Suprapubic skin (tissue), 4 donors: ENCODE measurements around the gene THSD7B. TPM values are rescaled to one million over a fixed set of nuclear protein-coding genes. Genes with fewer than 3 reads are reported as not detected.
"Not testable (repeated sequence)": the region's sequence is repeated elsewhere in the genome, so short reads cannot be mapped to it uniquely, and the experiment has no call there.

Experiments used
- DNase-seq, 2 donors: peaks; one replicate each; pipeline ENCODE4 v3.0.0-alpha.2; 2019; ENCODE audit warnings: low spot score in 2 of 2
- H3K27ac ChIP-seq: fragments of 200-600 bp; sonication (generic); one replicate; pipeline ENCODE4 v1.5.1; 2019
- H3K27me3 ChIP-seq: fragments of 200-600 bp; sonication (generic); one replicate; pipeline ENCODE4 v1.5.1; 2019
- H3K36me3 ChIP-seq: fragments of 200-600 bp; sonication (generic); one replicate; pipeline ENCODE4 v1.5.1; 2019
- H3K4me1 ChIP-seq: fragments of 200-600 bp; sonication (generic); one replicate; pipeline ENCODE4 v1.5.1; 2019
- H3K4me3 ChIP-seq: fragments of 200-600 bp; sonication (generic); one replicate; pipeline ENCODE4 v1.5.1; 2019; ENCODE audit warnings: mild to moderate bottlenecking
- H3K9me3 ChIP-seq: fragments of 200-600 bp; sonication (generic); one replicate; pipeline ENCODE4 v1.5.1; 2019
- CTCF ChIP-seq, 2 donors: fragments of 200-600 bp in 1 of 2; fragments of 450-650 bp in 1 of 2; sonication (generic) in 1 of 2; IDR thresholded peaks; one replicate each; pipeline ENCODE4 v1.5.1; 2016 to 2019; ENCODE audit warnings: antibody characterized with exemption in 2 of 2, mild to moderate bottlenecking in 1 of 2, moderate library complexity in 1 of 2
- EP300 ChIP-seq: sonication (generic); formaldehyde crosslinking; IDR thresholded peaks from one replicate; pipeline ENCODE4 v1.6.1; 2017; ENCODE audit warnings: antibody characterized with exemption
- POLR2A ChIP-seq, 2 donors: fragments of 450-650 bp; IDR thresholded peaks; one replicate each; pipeline ENCODE4 v1.6.1; 2017; ENCODE audit warnings: antibody characterized with exemption in 2 of 2, mild to moderate bottlenecking in 2 of 2, moderate library complexity in 2 of 2
- POLR2AphosphoS5 ChIP-seq, 3 donors: sonication (generic); formaldehyde crosslinking; IDR thresholded peaks; one replicate each; pipeline ENCODE4 v1.6.1; 2017; ENCODE audit warnings: antibody characterized with exemption in 3 of 3
- WGBS: methylation state at CpG from one replicate; pipeline ENCODE4 v1.1.5; 2018; 5-methylcytosine and 5-hydroxymethylcytosine counted together
- total RNA-seq, 4 donors: library from RNA; depleted of rRNA; stranded (reverse); fragments of >200 nt; gene quantifications; one replicate each; pipeline ENCODE4 v1.1.0, GENCODE V29; 2016

THSD7B gene
- total RNA-seq, 4 donors from 2014 or later = 0.18 to 1.1 (median 0.34) TPM; not detected in 1

GRCh38 chr2:136738044-136738443 is 27.3 kb upstream of the THSD7B start:
- H3K4me3 ChIP-seq = no peak overlapping the region
- no peaks in the 10 kb centered on the region for H3K36me3 ChIP-seq
- no peaks in the 10 kb centered on the region for H3K9me3 ChIP-seq
- WGBS = 30% methylated on average over 2 of the region's 2 CpGs
- peaks cover 3% of the 10 kb centered on the region for H3K27me3 ChIP-seq
- H3K27ac ChIP-seq = no peak overlapping the region
- DNase-seq = no peak
- TF ChIP-seq POLR2A (IDR thresholded peaks at IDR 0.05) = no peak
- no peak for TF ChIP-seq POLR2AphosphoS5 (IDR thresholded peaks at IDR 0.05)
- TF ChIP-seq CTCF (IDR thresholded peaks at IDR 0.05) = no peak
- no peak for TF ChIP-seq EP300
- no peaks in the 10 kb centered on the region for H3K4me1 ChIP-seq

GRCh38 chr2:136741471-136741870 is 23.9 kb upstream of the THSD7B start:
- WGBS = 48% methylated on average over 2 of the region's 2 CpGs

GRCh38 chr2:136750065-136750464 is 15.3 kb upstream of the THSD7B start:
- no peak overlapping the region for H3K27ac ChIP-seq
- no peak for DNase-seq
- H3K4me1 ChIP-seq = no peaks in the 10 kb centered on the region
- TF ChIP-seq CTCF (IDR thresholded peaks at IDR 0.05) (no peak), POLR2A (IDR thresholded peaks at IDR 0.05) (no peak), POLR2AphosphoS5 (IDR thresholded peaks at IDR 0.05) (no peak), EP300 (no peak)
- H3K27me3 ChIP-seq = no peaks in the 10 kb centered on the region
- H3K9me3 ChIP-seq = no peaks in the 10 kb centered on the region
- WGBS = 77% methylated on average over 2 of the region's 2 CpGs
- no peak overlapping the region for H3K4me3 ChIP-seq
- no peaks in the 10 kb centered on the region for H3K36me3 ChIP-seq

More at GRCh38 chr2:136741471-136741870, 23.9 kb upstream of the THSD7B start:
- H3K4me1 ChIP-seq = no peaks in the 10 kb centered on the region
- no peak overlapping the region for H3K4me3 ChIP-seq
- DNase-seq = no peak
- H3K9me3 ChIP-seq = no peaks in the 10 kb centered on the region
- TF ChIP-seq EP300 (no peak), CTCF (IDR thresholded peaks at IDR 0.05) (no peak), POLR2AphosphoS5 (IDR thresholded peaks at IDR 0.05) (no peak), POLR2A (IDR thresholded peaks at IDR 0.05) (no peak)
- no peak overlapping the region for H3K27ac ChIP-seq
- H3K27me3 ChIP-seq = peaks cover 3% of the 10 kb centered on the region
- H3K36me3 ChIP-seq = no peaks in the 10 kb centered on the region

GRCh38 chr2:136751406-136751805 is 13.9 kb upstream of the THSD7B start:
- Histone ChIP-seq H3K9me3 (no peaks in the 10 kb centered on the region), H3K4me1 (no peaks in the 10 kb centered on the region), H3K4me3 (no peak overlapping the region), H3K27ac (no peak overlapping the region), H3K36me3 (no peaks in the 10 kb centered on the region), H3K27me3 (no peaks in the 10 kb centered on the region)
- TF ChIP-seq POLR2A (IDR thresholded peaks at IDR 0.05) = no peak
- TF ChIP-seq POLR2AphosphoS5 (IDR thresholded peaks at IDR 0.05) = no peak
- no peak for TF ChIP-seq CTCF (IDR thresholded peaks at IDR 0.05)
- TF ChIP-seq EP300 = no peak
- no peak for DNase-seq
- 38% methylated on average over 2 of the region's 2 CpGs for WGBS

GRCh38 chr2:136758504-136758903 is 6.8 kb upstream of the THSD7B start:
- not testable (repeated sequence) for H3K4me3 ChIP-seq, H3K27me3 ChIP-seq, H3K27ac ChIP-seq, H3K4me1 ChIP-seq, DNase-seq, H3K36me3 ChIP-seq, H3K9me3 ChIP-seq
- 93% methylated on average over 8 of the region's 22 CpGs for WGBS
